Uterus (tissue), 4 donors: Measurements from ENCODE around the gene IFIH1. TPM values are rescaled to one million over a fixed set of nuclear protein-coding genes. Genes with fewer than 3 reads are reported as not detected.

Experiments
- DNase-seq, 2 donors: peaks; one replicate each; pipeline ENCODE4 v3.0.0-alpha.2; 2019 to 2020
- H3K27ac ChIP-seq, 2 donors: fragments of 200-600 bp; sonication (generic); 1 replicate in 1 of 2; 2 replicates in 1 of 2; pipeline ENCODE4 v1.5.1; 2016 to 2018
- H3K27me3 ChIP-seq, 2 donors: fragments of 200-600 bp; sonication (generic); one replicate each; pipeline ENCODE4 v1.5.1; 2018 to 2019; ENCODE audit warnings: control low read depth in 1 of 2
- H3K36me3 ChIP-seq, 2 donors: fragments of 200-600 bp; sonication (generic); one replicate each; pipeline ENCODE4 v1.5.1; 2019; ENCODE audit warnings: control low read depth in 1 of 2
- H3K4me1 ChIP-seq, 2 donors: fragments of 200-600 bp; sonication (generic); one replicate each; pipeline ENCODE4 v1.5.1; 2018 to 2019; ENCODE audit warnings: control low read depth in 1 of 2
- H3K4me3 ChIP-seq, 2 donors: fragments of 200-600 bp; sonication (generic); 1 replicate in 1 of 2; 2 replicates in 1 of 2; pipeline ENCODE4 v1.5.1; 2018 to 2019; ENCODE audit warnings: mild to moderate bottlenecking in 1 of 2
- H3K9me3 ChIP-seq, 2 donors: fragments of 200-600 bp; sonication (generic); one replicate each; pipeline ENCODE4 v1.5.1; 2019; ENCODE audit warnings: control low read depth in 1 of 2
- CTCF ChIP-seq, 4 experiments: fragments of 200-600 bp in 2 of 4; fragments of 450-650 bp in 2 of 4; sonication (generic) in 2 of 4; IDR thresholded peaks; one replicate each; pipeline ENCODE4 v1.5.1; 2016 to 2019; ENCODE audit warnings: antibody characterized with exemption in 4 of 4, mild to moderate bottlenecking in 2 of 4, moderate library complexity in 1 of 4
- POLR2A ChIP-seq, 2 donors: fragments of 450-650 bp; IDR thresholded peaks; one replicate each; pipeline ENCODE4 v1.6.1; 2016; ENCODE audit warnings: antibody characterized with exemption in 2 of 2, mild to moderate bottlenecking in 1 of 2, moderate library complexity in 1 of 2
- intact Hi-C: fragments of 100-400 bp; cut with DNase I; formaldehyde crosslinking; loops from one replicate; pipeline ENCODE4 v1.15.1; 2023; ENCODE audit warnings: low total_unique reads
- total RNA-seq, 4 donors: library from RNA; depleted of rRNA in 3 of 4; stranded (reverse); fragments of >200 nt in 3 of 4; gene quantifications; one replicate each; pipeline versions ENCODE4 v1.1.0 to v1.2.4, GENCODE V29; 2014 to 2023
- donor health status: DM: yes; HTN: yes; CAD: no.

Gene IFIH1
- total RNA-seq, result 10 to 100 TPM in 2 of 4 donors, 1 to 10 TPM in 2; 5.6 to 31.4 (median 10.4) TPM

GRCh38 chr2:162318328-162319180, at the start of gene IFIH1:
TSS of gene IFIH1 (minus strand) at chr2:162318684. CDS start at chr2:162318307, 377 bp downstream.
- Histone ChIP-seq H3K9me3 (no peaks in the 10 kb centered on the region), H3K36me3 (no peaks in the 10 kb centered on the region), H3K27me3 (no peaks in the 10 kb centered on the region), H3K4me3 (peak within 1 kb of the TSS; percentile 52 to 71), H3K4me1 (peaks cover 6 to 11% of the 10 kb centered on the region in 2 donors), H3K27ac (peak within 1 kb of the TSS; percentile 85 to 92)
- peak; percentile 84 to 93 for DNase-seq
- TF ChIP-seq POLR2A (IDR thresholded peaks at IDR 0.05), result peak; percentile 55 to 65
- peak in 3 of 4 experiments; percentile 20 to 49 (median 39) for TF ChIP-seq CTCF (IDR thresholded peaks at IDR 0.05)
- intact Hi-C loops, result no loop called here

- TF ChIP-seq POLR2A (IDR thresholded peaks at IDR 0.05) (no peak), CTCF (IDR thresholded peaks at IDR 0.05) (no peak)
- Histone ChIP-seq H3K9me3 (no peaks in the 10 kb centered on the region), H3K36me3 (no peaks in the 10 kb centered on the region), H3K27me3 (no peaks in the 10 kb centered on the region), H3K4me1 (no peaks in the 10 kb centered on the region), H3K27ac (no peak overlapping the region), H3K4me3 (no peak overlapping the region)
- DNase-seq, result no peak
- intact Hi-C loops, result no loop called here
Measured at GRCh38 chr2:162365392-162365791, 46.9 kb upstream of the IFIH1 start.

- no peaks in the 10 kb centered on the region for H3K27me3 ChIP-seq
- no peak for TF ChIP-seq CTCF (IDR thresholded peaks at IDR 0.05)
- peak overlapping the region; percentile 89 to 92 for H3K4me3 ChIP-seq
- H3K4me1 ChIP-seq, result no peaks in the 10 kb centered on the region
- DNase-seq, result no peak
- peak overlapping the region; percentile 44 to 50 for H3K27ac ChIP-seq
- H3K9me3 ChIP-seq, result no peaks in the 10 kb centered on the region
- intact Hi-C loops, result no loop called here
- H3K36me3 ChIP-seq, result no peaks in the 10 kb centered on the region
Measured at GRCh38 chr2:162344617-162344950, 26.1 kb upstream of the IFIH1 start.

- Histone ChIP-seq H3K27me3 (no peaks in the 10 kb centered on the region), H3K36me3 (no peaks in the 10 kb centered on the region), H3K4me3 (peak within 1 kb of the TSS; percentile 89 to 92), H3K27ac (peak within 1 kb of the TSS; percentile 44 to 50), H3K4me1 (no peaks in the 10 kb centered on the region), H3K9me3 (no peaks in the 10 kb centered on the region)
- peak in 1 of 2 donors; percentile 59 for TF ChIP-seq POLR2A (IDR thresholded peaks at IDR 0.05)
- TF ChIP-seq CTCF (IDR thresholded peaks at IDR 0.05), result peak in 1 of 4 experiments; percentile 31
- DNase-seq, result peak; percentile 96
- intact Hi-C loops, result no loop called here
Measured at GRCh38 chr2:162343824-162344616, 25.5 kb upstream of the IFIH1 start, which contains the start of gene GCA. TSS of gene GCA (plus strand) at chr2:162344132. CDS start at chr2:162344249, 117 bp downstream.

GRCh38 chr2:162343492-162343823, 25.0 kb upstream of the IFIH1 start:
- Histone ChIP-seq H3K27ac (no peak overlapping the region), H3K27me3 (no peaks in the 10 kb centered on the region), H3K4me1 (no peaks in the 10 kb centered on the region), H3K9me3 (no peaks in the 10 kb centered on the region), H3K4me3 (peak overlapping the region; percentile 89 to 92), H3K36me3 (no peaks in the 10 kb centered on the region)
- no peak for DNase-seq
- intact Hi-C loops, result no loop called here
- TF ChIP-seq CTCF (IDR thresholded peaks at IDR 0.05) (no peak), POLR2A (IDR thresholded peaks at IDR 0.05) (no peak)
